GM23338 (cell line): ENCODE measurements around the gene HEATR5B. TPM values are rescaled to one million over a fixed set of nuclear protein-coding genes. Genes with fewer than 3 reads are reported as not detected.

Experiments used
- ATAC-seq: fragments of 200-7000 bp; cut with Tn5 transposase; 3 replicates; pipeline ENCODE4 v1.9.1; 2020
- DNase-seq: peaks from one replicate; pipeline ENCODE4 v3.0.0-alpha.2; 2015; ENCODE audit warnings: low spot score
- H2AFZ ChIP-seq: fragments of 200-600 bp; sonication (generic); 2 replicates; pipeline ENCODE4 v1.8.0; 2016; ENCODE audit warnings: antibody characterized with exemption, mild to moderate bottlenecking, moderate library complexity
- H3F3A ChIP-seq: fragments of 200-600 bp; sonication (generic); replicated peaks from 2 replicates; pipeline ENCODE4 v1.8.0; 2017; ENCODE audit warnings: antibody characterized with exemption, mixed run types, low read depth
- H3K27ac ChIP-seq: fragments of 200-600 bp; sonication (generic); 2 replicates; pipeline ENCODE4 v1.6.1; 2016; ENCODE audit warnings: low read depth
- H3K27me3 ChIP-seq: fragments of 200-600 bp; sonication (generic); 2 replicates; pipeline ENCODE4 v1.8.0; 2016; ENCODE audit warnings: mild to moderate bottlenecking, mixed run types, moderate library complexity; ENCODE audit not compliant: insufficient read depth
- H3K36me3 ChIP-seq: fragments of 200-600 bp; sonication (generic); 2 replicates; pipeline ENCODE4 v1.8.0; 2016; ENCODE audit warnings: mild to moderate bottlenecking; ENCODE audit not compliant: insufficient read depth
- H3K4me1 ChIP-seq: fragments of 200-600 bp; sonication (generic); 2 replicates; pipeline ENCODE4 v1.8.0; 2016; ENCODE audit warnings: mild to moderate bottlenecking, moderate library complexity; ENCODE audit not compliant: insufficient read depth
- H3K4me2 ChIP-seq: fragments of 200-600 bp; sonication (generic); 2 replicates; pipeline ENCODE4 v1.7.1; 2017; ENCODE audit warnings: mixed run types
- H3K4me3 ChIP-seq: fragments of 200-600 bp; sonication (generic); 2 replicates; pipeline ENCODE4 v1.6.1; 2016; ENCODE audit warnings: mixed run types
- H3K79me2 ChIP-seq: fragments of 200-600 bp; sonication (generic); replicated peaks from 2 replicates; pipeline ENCODE4 v1.8.0; 2017; ENCODE audit warnings: mild to moderate bottlenecking; ENCODE audit not compliant: insufficient read depth
- H3K9me2 ChIP-seq: fragments of 200-600 bp; sonication (generic); 2 replicates; pipeline ENCODE4 v1.8.0; 2017; ENCODE audit not compliant: insufficient read depth
- H4K20me1 ChIP-seq: fragments of 200-600 bp; sonication (generic); replicated peaks from 2 replicates; pipeline ENCODE4 v1.8.0; 2017; ENCODE audit warnings: mild to moderate bottlenecking; ENCODE audit not compliant: insufficient read depth
- H3K27ac Mint-ChIP-seq: 2 replicates; pipeline ENCODE4 v1.8.0; 2020; ENCODE audit warnings: inconsistent platforms, mild to moderate bottlenecking, moderate library complexity, mixed read lengths
- H3K27me3 Mint-ChIP-seq: 3 replicates; pipeline ENCODE4 v1.8.0; 2022; ENCODE audit warnings: low read depth, mild to moderate bottlenecking, moderate library complexity, mixed read lengths, inconsistent platforms; ENCODE audit not compliant: insufficient read depth, poor library complexity
- H3K36me3 Mint-ChIP-seq: 3 replicates; pipeline ENCODE4 v1.8.0; 2021; ENCODE audit warnings: low read depth, mild to moderate bottlenecking, inconsistent platforms, moderate library complexity, mixed read lengths
- H3K4me1 Mint-ChIP-seq: 3 replicates; pipeline ENCODE4 v1.8.0; 2020; ENCODE audit warnings: mild to moderate bottlenecking, inconsistent platforms, mixed read lengths
- H3K4me3 Mint-ChIP-seq: 3 replicates; pipeline ENCODE4 v1.8.0; 2021; ENCODE audit warnings: moderate library complexity, mild to moderate bottlenecking, inconsistent platforms, mixed read lengths
- H3K9me3 Mint-ChIP-seq: 3 replicates; pipeline ENCODE4 v1.8.0; 2020; ENCODE audit warnings: moderate library complexity, mild to moderate bottlenecking, inconsistent platforms, mixed read lengths
- EZH2 ChIP-seq: fragments of 200-600 bp; sonication (generic); IDR thresholded peaks from one replicate; pipeline ENCODE4 v1.8.0; 2017; ENCODE audit warnings: antibody characterized with exemption, mild to moderate bottlenecking, low read depth; ENCODE audit not compliant: unreplicated experiment
- JUNB ChIP-seq: IDR thresholded peaks from one replicate; pipeline ENCODE4 v1.6.1; 2016; ENCODE audit warnings: antibody characterized with exemption; ENCODE audit not compliant: unreplicated experiment
- NANOG ChIP-seq: IDR thresholded peaks from 2 replicates; pipeline ENCODE4 v1.6.1; 2016; ENCODE audit warnings: antibody characterized with exemption, borderline replicate concordance
- POLR2AphosphoS5 ChIP-seq: IDR thresholded peaks from 2 replicates; pipeline ENCODE4 v1.6.1; 2016; ENCODE audit warnings: antibody characterized with exemption, low read depth
- STAT1 ChIP-seq: IDR thresholded peaks from one replicate; pipeline ENCODE4 v1.6.1; 2016; ENCODE audit warnings: antibody characterized with exemption; ENCODE audit not compliant: unreplicated experiment
- ZNF114 ChIP-seq: fragments of 250-450 bp; sonication (Bioruptor Pico); IDR thresholded peaks from 2 replicates; pipeline ENCODE4 v1.5.0; 2020; ENCODE audit warnings: mild to moderate bottlenecking, moderate library complexity
- ZNF331 ChIP-seq: fragments of 250-450 bp; sonication (Bioruptor Pico); IDR thresholded peaks from 2 replicates; pipeline ENCODE4 v1.5.0; 2020; ENCODE audit warnings: low read depth, mild to moderate bottlenecking, moderate library complexity
- polyA plus RNA-seq: library from polyadenylated mRNA; unstranded; fragments of >200 nt; fragmentation: Nextera tagmentation; extraction: Ambion mirVana; gene quantifications from 2 replicates; pipeline ENCODE4 v1.2.1, GENCODE V29; 2016
- total RNA-seq: library from RNA; depleted of rRNA; stranded (reverse); fragments of >200 nt; shearing (Covaris generic); gene quantifications from 2 replicates; pipeline ENCODE4 v1.2.3, GENCODE V29; 2014
- TF ChIP-seq, protein P1 (sequence below): fragments of 250-450 bp; sonication (Bioruptor Pico); IDR thresholded peaks from 2 replicates; pipeline ENCODE4 v1.5.0; 2020; ENCODE audit warnings: mild to moderate bottlenecking, moderate library complexity
- TF ChIP-seq, protein P2 (sequence below), 2 experiments: fragments of 200-600 bp in 1 of 2; sonication (generic) in 1 of 2; conservative IDR thresholded peaks; 2 replicates each; pipeline versions ENCODE4 v1.5.1 to v1.6.1; 2016 to 2017; ENCODE audit warnings: antibody characterized with exemption in 2 of 2, low read depth in 2 of 2, mild to moderate bottlenecking in 2 of 2, moderate library complexity in 1 of 2
- TF ChIP-seq, protein P3 (sequence below): IDR thresholded peaks from 2 replicates; pipeline ENCODE4 v1.6.1; 2016; ENCODE audit warnings: antibody characterized with exemption

The HEATR5B gene
- total and polyA plus RNA-seq, 2 experiments from 2014 or later: 4.0 to 18.8 TPM

DNA sequence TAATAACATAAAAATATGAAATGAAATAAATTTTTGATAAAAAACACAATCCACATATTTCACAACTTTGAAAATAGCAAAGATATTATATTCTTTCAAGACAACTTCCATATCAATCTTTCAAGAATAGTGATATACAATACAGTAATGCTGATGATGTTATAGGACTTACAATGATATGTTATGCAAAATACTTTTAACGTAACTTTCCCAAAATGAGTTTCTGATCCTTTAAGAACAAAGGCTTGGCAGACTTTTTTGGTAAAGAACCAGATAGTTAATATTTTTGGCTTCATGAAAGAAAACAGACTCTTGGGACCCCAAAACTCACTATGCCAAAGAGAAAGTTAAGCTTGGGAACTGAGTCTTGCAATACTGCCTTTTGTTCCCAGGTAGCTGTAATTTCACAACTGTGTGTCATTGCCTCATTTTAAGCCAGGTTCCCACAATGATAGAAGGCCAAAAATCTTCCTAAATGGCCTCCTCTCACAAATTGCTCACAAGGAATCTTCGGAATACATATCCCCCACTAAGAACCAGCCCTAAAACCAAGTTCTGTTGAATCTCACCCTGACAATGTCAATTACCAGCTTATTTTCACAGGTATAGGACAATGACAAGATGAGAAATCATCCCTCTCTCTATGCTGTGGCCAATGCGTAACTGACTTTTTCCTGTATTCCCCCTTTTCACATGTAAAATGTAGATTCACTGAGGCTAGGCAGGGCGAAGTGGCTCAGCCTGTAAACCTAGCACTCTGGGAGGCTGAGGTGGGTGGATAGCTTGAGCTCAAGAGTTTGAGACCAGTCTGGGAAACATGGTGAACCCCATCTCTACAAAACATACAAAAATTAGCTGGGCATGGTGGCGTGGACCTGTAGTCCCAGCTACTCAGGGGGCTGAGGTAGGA lies 63.0 kb downstream of the HEATR5B start (continued):
- TF ChIP-seq, protein P1, sequence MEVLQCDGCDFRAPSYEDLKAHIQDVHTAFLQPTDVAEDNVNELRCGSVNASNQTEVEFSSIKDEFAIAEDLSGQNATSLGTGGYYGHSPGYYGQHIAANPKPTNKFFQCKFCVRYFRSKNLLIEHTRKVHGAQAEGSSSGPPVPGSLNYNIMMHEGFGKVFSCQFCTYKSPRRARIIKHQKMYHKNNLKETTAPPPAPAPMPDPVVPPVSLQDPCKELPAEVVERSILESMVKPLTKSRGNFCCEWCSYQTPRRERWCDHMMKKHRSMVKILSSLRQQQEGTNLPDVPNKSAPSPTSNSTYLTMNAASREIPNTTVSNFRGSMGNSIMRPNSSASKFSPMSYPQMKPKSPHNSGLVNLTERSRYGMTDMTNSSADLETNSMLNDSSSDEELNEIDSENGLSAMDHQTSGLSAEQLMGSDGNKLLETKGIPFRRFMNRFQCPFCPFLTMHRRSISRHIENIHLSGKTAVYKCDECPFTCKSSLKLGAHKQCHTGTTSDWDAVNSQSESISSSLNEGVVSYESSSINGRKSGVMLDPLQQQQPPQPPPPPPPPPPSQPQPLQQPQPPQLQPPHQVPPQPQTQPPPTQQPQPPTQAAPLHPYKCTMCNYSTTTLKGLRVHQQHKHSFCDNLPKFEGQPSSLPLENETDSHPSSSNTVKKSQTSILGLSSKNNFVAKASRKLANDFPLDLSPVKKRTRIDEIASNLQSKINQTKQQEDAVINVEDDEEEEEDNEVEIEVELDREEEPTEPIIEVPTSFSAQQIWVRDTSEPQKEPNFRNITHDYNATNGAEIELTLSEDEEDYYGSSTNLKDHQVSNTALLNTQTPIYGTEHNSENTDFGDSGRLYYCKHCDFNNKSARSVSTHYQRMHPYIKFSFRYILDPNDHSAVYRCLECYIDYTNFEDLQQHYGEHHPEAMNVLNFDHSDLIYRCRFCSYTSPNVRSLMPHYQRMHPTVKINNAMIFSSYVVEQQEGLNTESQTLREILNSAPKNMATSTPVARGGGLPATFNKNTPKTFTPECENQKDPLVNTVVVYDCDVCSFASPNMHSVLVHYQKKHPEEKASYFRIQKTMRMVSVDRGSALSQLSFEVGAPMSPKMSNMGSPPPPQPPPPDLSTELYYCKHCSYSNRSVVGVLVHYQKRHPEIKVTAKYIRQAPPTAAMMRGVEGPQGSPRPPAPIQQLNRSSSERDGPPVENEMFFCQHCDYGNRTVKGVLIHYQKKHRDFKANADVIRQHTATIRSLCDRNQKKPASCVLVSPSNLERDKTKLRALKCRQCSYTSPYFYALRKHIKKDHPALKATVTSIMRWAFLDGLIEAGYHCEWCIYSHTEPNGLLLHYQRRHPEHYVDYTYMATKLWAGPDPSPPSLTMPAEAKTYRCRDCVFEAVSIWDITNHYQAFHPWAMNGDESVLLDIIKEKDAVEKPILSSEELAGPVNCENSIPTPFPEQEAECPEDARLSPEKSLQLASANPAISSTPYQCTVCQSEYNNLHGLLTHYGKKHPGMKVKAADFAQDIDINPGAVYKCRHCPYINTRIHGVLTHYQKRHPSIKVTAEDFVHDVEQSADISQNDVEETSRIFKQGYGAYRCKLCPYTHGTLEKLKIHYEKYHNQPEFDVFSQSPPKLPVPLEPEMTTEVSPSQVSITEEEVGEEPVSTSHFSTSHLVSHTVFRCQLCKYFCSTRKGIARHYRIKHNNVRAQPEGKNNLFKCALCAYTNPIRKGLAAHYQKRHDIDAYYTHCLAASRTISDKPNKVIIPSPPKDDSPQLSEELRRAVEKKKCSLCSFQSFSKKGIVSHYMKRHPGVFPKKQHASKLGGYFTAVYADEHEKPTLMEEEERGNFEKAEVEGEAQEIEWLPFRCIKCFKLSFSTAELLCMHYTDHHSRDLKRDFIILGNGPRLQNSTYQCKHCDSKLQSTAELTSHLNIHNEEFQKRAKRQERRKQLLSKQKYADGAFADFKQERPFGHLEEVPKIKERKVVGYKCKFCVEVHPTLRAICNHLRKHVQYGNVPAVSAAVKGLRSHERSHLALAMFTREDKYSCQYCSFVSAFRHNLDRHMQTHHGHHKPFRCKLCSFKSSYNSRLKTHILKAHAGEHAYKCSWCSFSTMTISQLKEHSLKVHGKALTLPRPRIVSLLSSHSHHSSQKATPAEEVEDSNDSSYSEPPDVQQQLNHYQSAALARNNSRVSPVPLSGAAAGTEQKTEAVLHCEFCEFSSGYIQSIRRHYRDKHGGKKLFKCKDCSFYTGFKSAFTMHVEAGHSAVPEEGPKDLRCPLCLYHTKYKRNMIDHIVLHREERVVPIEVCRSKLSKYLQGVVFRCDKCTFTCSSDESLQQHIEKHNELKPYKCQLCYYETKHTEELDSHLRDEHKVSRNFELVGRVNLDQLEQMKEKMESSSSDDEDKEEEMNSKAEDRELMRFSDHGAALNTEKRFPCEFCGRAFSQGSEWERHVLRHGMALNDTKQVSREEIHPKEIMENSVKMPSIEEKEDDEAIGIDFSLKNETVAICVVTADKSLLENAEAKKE: no peak
- TF ChIP-seq STAT1 (no peak), EZH2 (no peak), ZNF331 (CRISPR knock-in tag) (no peak), NANOG (no peak)

DNA sequence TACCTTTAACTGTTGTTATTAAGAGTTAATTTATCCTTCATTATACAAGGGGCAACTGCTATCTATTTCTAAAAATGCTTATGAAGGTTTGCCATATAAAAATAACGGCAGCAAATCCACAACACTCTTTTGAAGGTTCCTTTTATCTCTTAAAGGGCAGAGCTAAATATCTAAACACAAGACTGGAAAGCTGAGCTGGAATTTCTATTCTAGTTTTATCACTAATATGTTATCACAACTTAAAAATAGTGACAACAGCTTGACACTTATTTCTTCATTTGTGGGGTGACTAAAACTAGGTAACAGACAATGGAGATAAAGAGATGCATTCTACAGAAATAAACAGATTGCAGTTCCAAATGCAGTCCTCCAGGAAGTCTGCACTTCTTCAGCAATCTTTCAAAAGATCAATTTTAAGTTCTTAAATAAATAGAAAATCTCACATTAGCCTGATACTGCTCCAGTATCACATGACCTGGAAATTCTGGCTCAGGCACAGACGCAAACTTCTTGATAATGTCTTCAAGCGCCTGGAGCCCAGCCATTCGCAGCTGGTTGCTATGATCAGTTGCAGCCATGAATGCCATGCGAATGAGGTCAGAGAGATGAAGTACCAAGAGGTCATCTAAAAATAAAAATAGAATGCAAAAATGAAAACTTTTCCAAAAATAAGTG lies 63.8 kb downstream of the HEATR5B start:
- H3K27ac ChIP-seq: peak overlapping the region; percentile 5; the same call in 1 of the 2 replicates

More for the DNA sequence above, 63.8 kb downstream of the HEATR5B start:
- peaks cover 5% of the 10 kb centered on the region; the same call in 1 of the 2 replicates for H3K4me1 ChIP-seq
- H2AFZ ChIP-seq: no peak overlapping the region
- H3K36me3 Mint-ChIP-seq: peaks cover 1% of the 10 kb centered on the region
- H3K4me2 ChIP-seq: no peak overlapping the region
- H3K27me3 ChIP-seq: no peaks in the 10 kb centered on the region
- no peaks in the 10 kb centered on the region for H3K9me2 ChIP-seq
- ATAC-seq (no peak), DNase-seq (no peak)
- H4K20me1 ChIP-seq: no peaks in the 10 kb centered on the region
- no peak overlapping the region for H3K4me3 Mint-ChIP-seq
- H3K27me3 Mint-ChIP-seq: no peaks in the 10 kb centered on the region
- no peak overlapping the region for H3K4me3 ChIP-seq
- peaks cover 4% of the 10 kb centered on the region; the same call in 1 of the 2 replicates for H3F3A ChIP-seq
- no peak overlapping the region for H3K27ac Mint-ChIP-seq
- H3K9me3 Mint-ChIP-seq: no peaks in the 10 kb centered on the region
- no peaks in the 10 kb centered on the region for H3K79me2 ChIP-seq
- TF ChIP-seq POLR2AphosphoS5 (no peak), STAT1 (no peak), ZNF114 (CRISPR knock-in tag) (no peak), JUNB (no peak)
- TF ChIP-seq, protein P2, sequence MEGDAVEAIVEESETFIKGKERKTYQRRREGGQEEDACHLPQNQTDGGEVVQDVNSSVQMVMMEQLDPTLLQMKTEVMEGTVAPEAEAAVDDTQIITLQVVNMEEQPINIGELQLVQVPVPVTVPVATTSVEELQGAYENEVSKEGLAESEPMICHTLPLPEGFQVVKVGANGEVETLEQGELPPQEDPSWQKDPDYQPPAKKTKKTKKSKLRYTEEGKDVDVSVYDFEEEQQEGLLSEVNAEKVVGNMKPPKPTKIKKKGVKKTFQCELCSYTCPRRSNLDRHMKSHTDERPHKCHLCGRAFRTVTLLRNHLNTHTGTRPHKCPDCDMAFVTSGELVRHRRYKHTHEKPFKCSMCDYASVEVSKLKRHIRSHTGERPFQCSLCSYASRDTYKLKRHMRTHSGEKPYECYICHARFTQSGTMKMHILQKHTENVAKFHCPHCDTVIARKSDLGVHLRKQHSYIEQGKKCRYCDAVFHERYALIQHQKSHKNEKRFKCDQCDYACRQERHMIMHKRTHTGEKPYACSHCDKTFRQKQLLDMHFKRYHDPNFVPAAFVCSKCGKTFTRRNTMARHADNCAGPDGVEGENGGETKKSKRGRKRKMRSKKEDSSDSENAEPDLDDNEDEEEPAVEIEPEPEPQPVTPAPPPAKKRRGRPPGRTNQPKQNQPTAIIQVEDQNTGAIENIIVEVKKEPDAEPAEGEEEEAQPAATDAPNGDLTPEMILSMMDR (conservative IDR thresholded peaks at IDR 0.05; ENCODE audit: low read depth in 2 of 2): no peak
- TF ChIP-seq, protein P3, sequence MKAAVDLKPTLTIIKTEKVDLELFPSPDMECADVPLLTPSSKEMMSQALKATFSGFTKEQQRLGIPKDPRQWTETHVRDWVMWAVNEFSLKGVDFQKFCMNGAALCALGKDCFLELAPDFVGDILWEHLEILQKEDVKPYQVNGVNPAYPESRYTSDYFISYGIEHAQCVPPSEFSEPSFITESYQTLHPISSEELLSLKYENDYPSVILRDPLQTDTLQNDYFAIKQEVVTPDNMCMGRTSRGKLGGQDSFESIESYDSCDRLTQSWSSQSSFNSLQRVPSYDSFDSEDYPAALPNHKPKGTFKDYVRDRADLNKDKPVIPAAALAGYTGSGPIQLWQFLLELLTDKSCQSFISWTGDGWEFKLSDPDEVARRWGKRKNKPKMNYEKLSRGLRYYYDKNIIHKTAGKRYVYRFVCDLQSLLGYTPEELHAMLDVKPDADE: no peak
- 0 out of 2 replicates have a peak, but pooled peaks cover 3% of the 10 kb centered on the region for H3K36me3 ChIP-seq
- peaks cover 7% of the 10 kb centered on the region for H3K4me1 Mint-ChIP-seq
